Gastroesophageal sphincter (tissue), 4 donors: ENCODE data around the gene RALGPS1. TPM values are rescaled to one million over a fixed set of nuclear protein-coding genes. Genes with fewer than 3 reads are reported as not detected.

Experiments
- ATAC-seq: fragments of 150-250 bp; one replicate; pipeline ENCODE4 v1.9.1; 2016; ENCODE audit warnings: mild to moderate bottlenecking, moderate library complexity
- H3K27ac ChIP-seq, 4 donors: fragments of 200-600 bp; sonication (generic) in 3 of 4; 1 replicate in 3 of 4; 2 replicates in 1 of 4; pipeline ENCODE4 v1.5.1; 2016 to 2019
- H3K27me3 ChIP-seq: fragments of 200-600 bp; sonication (generic); one replicate; pipeline ENCODE4 v1.5.1; 2019
- H3K36me3 ChIP-seq, 2 donors: fragments of 200-600 bp; sonication (generic); one replicate each; pipeline ENCODE4 v1.5.1; 2019; ENCODE audit warnings: control low read depth in 1 of 2
- H3K4me1 ChIP-seq, 3 donors: fragments of 200-600 bp; sonication (generic); 1 replicate in 2 of 3; 2 replicates in 1 of 3; pipeline ENCODE4 v1.5.1; 2016 to 2019; ENCODE audit warnings: control low read depth in 2 of 3
- H3K4me3 ChIP-seq, 2 donors: fragments of 200-600 bp; sonication (generic); one replicate each; pipeline ENCODE4 v1.5.1; 2019; ENCODE audit warnings: mild to moderate bottlenecking in 1 of 2, moderate library complexity in 1 of 2
- H3K9me3 ChIP-seq, 3 donors: fragments of 200-600 bp; sonication (generic); one replicate each; pipeline ENCODE4 v1.5.1; 2017 to 2019; ENCODE audit warnings: control low read depth in 2 of 3
- CTCF ChIP-seq, 4 experiments: fragments of 200-600 bp in 2 of 4; fragments of 450-650 bp in 2 of 4; sonication (generic) in 1 of 4; IDR thresholded peaks; one replicate each; pipeline ENCODE4 v1.5.1; 2017 to 2019; ENCODE audit warnings: antibody characterized with exemption in 4 of 4, mild to moderate bottlenecking in 2 of 4, moderate library complexity in 2 of 4
- EP300 ChIP-seq: sonication (generic); formaldehyde crosslinking; IDR thresholded peaks from one replicate; pipeline ENCODE4 v1.6.1; 2017; ENCODE audit warnings: antibody characterized with exemption, mild to moderate bottlenecking
- POLR2A ChIP-seq, 2 donors: fragments of 450-650 bp; IDR thresholded peaks; one replicate each; pipeline ENCODE4 v1.6.1; 2017; ENCODE audit warnings: antibody characterized with exemption in 2 of 2, mild to moderate bottlenecking in 2 of 2, moderate library complexity in 1 of 2
- POLR2AphosphoS5 ChIP-seq: sonication (generic); formaldehyde crosslinking; IDR thresholded peaks from one replicate; pipeline ENCODE4 v1.6.1; 2017; ENCODE audit warnings: antibody characterized with exemption
- WGBS, 2 donors: methylation state at CpG; one replicate each; pipeline ENCODE4 v1.1.5; 2018; ENCODE audit warnings: low coverage in 1 of 2; 5-methylcytosine and 5-hydroxymethylcytosine counted together
- total RNA-seq, 4 donors: library from RNA; depleted of rRNA; stranded (reverse); fragments of >200 nt; gene quantifications; one replicate each; pipeline ENCODE4 v1.1.0, GENCODE V29; 2016

RALGPS1 gene
- total RNA-seq, 4 donors from 2014 or later = 5.9 to 17.4 (median 11.3) TPM

GRCh38 chr9:127098916-127099553, 184.5 kb downstream of the RALGPS1 start:
- WGBS, 2 donors = 76% methylated on average over 3 of the region's 7 CpGs; no CpG with 5 or more reads in 1 of the 2 donors
- peaks cover 0 to 54% (median 0%) of the 10 kb centered on the region in 3 donors for H3K4me1 ChIP-seq

GRCh38 chr9:127099664-127100063, 185.1 kb downstream of the RALGPS1 start:
- peaks cover 0 to 60% (median 0%) of the 10 kb centered on the region in 3 donors for H3K4me1 ChIP-seq
- peak overlapping the region in 2 of 4 donors; percentile 52 to 57 for H3K27ac ChIP-seq
- ATAC-seq = no peak
- H3K27me3 ChIP-seq = no peaks in the 10 kb centered on the region
- peaks cover 0 to 11% of the 10 kb centered on the region in 2 donors for H3K36me3 ChIP-seq
- 49 to 62% methylated on average over 2 to 3 of the region's 3 CpGs for WGBS, 2 donors
- TF ChIP-seq POLR2AphosphoS5 (peak; percentile 64), EP300 (no peak), CTCF (IDR thresholded peaks at IDR 0.05) (no peak), POLR2A (IDR thresholded peaks at IDR 0.05) (no peak)
- no peaks in the 10 kb centered on the region for H3K9me3 ChIP-seq
- no peak overlapping the region for H3K4me3 ChIP-seq

More at GRCh38 chr9:127098916-127099553, 184.5 kb downstream of the RALGPS1 start:
- H3K27ac ChIP-seq = peak overlapping the region in 2 of 4 donors; percentile 52 to 57
- TF ChIP-seq POLR2AphosphoS5 (no peak), POLR2A (IDR thresholded peaks at IDR 0.05) (no peak), CTCF (IDR thresholded peaks at IDR 0.05) (no peak), EP300 (no peak)
- H3K4me3 ChIP-seq = no peak overlapping the region
- H3K36me3 ChIP-seq = peaks cover 0 to 17% of the 10 kb centered on the region in 2 donors
- no peaks in the 10 kb centered on the region for H3K27me3 ChIP-seq
- ATAC-seq = no peak
- no peaks in the 10 kb centered on the region for H3K9me3 ChIP-seq

GRCh38 chr9:127102176-127102575, 187.6 kb downstream of the RALGPS1 start:
- H3K4me1 ChIP-seq = peaks cover 0 to 85% (median under 1%) of the 10 kb centered on the region in 3 donors
- H3K36me3 ChIP-seq = peaks cover 0 to 4% of the 10 kb centered on the region in 2 donors
- no peak for TF ChIP-seq CTCF (IDR thresholded peaks at IDR 0.05)
- TF ChIP-seq POLR2AphosphoS5 = no peak
- no peak for TF ChIP-seq POLR2A (IDR thresholded peaks at IDR 0.05)
- no peak for TF ChIP-seq EP300
- no peaks in the 10 kb centered on the region for H3K9me3 ChIP-seq
- no peaks in the 10 kb centered on the region for H3K27me3 ChIP-seq
- H3K4me3 ChIP-seq = no peak overlapping the region
- H3K27ac ChIP-seq = no peak overlapping the region
- no peak for ATAC-seq

GRCh38 chr9:127102788-127103187, 188.2 kb downstream of the RALGPS1 start:
- H3K36me3 ChIP-seq = peaks cover 0 to 7% of the 10 kb centered on the region in 2 donors
- no peak for TF ChIP-seq EP300
- no peak for TF ChIP-seq CTCF (IDR thresholded peaks at IDR 0.05)
- no peak for TF ChIP-seq POLR2AphosphoS5
- TF ChIP-seq POLR2A (IDR thresholded peaks at IDR 0.05) = no peak
- no peaks in the 10 kb centered on the region for H3K27me3 ChIP-seq
- ATAC-seq = no peak
- H3K27ac ChIP-seq = peak overlapping the region in 1 of 4 donors; percentile 6
- H3K4me1 ChIP-seq = peaks cover 0 to 91% (median 5%) of the 10 kb centered on the region in 3 donors
- WGBS, 2 donors = 94 to 100% methylated on average over 1 to 2 of the region's 2 CpGs
- no peak overlapping the region for H3K4me3 ChIP-seq
- H3K9me3 ChIP-seq = no peaks in the 10 kb centered on the region
